Measurements from ENCODE around the gene CEBPA. TPM values are rescaled to one million over a fixed set of nuclear protein-coding genes. Genes with fewer than 3 reads are reported as not detected.

The CEBPA gene
- total RNA-seq, 2 experiments from 2014 or later: 2.1 to 2.5 TPM

DNA sequence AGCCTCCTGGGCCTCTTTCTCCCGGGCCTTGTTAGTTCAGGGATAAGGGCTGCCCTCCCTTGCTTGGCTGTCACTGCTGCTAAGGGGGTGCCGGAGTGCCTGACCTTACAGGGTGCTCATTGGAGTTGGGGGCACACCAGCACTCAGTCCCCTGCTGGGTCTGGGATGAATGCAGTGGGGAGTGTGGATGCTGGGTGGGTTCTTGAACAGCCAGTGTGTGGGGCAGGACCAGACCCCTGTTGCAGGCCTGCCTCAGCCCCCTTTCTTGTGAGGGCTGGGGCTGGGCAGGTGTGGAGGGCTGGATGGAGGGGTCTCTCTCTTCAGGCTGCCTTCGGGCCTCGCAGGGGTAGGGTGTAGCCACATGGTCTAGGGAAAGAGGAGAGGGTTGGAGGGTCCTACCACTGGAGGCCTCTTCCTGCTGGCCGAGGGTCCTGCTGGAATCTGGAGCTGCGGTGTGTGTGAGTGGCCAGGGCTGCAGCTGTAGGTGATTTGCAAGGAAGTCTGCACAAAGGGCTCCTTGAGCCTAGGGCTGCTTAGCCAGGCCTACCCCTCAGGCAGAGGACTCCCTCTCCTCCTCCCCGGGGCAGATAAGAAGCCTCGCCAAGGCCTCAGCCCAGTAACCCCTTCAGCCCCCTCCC lies 3.2 kb downstream of the CEBPA start:
- no peak for TF ChIP-seq EZH2phosphoT487 (IDR thresholded peaks at IDR 0.05; ENCODE audit: borderline replicate concordance, low read depth, low read length)
- TF ChIP-seq, protein P1, sequence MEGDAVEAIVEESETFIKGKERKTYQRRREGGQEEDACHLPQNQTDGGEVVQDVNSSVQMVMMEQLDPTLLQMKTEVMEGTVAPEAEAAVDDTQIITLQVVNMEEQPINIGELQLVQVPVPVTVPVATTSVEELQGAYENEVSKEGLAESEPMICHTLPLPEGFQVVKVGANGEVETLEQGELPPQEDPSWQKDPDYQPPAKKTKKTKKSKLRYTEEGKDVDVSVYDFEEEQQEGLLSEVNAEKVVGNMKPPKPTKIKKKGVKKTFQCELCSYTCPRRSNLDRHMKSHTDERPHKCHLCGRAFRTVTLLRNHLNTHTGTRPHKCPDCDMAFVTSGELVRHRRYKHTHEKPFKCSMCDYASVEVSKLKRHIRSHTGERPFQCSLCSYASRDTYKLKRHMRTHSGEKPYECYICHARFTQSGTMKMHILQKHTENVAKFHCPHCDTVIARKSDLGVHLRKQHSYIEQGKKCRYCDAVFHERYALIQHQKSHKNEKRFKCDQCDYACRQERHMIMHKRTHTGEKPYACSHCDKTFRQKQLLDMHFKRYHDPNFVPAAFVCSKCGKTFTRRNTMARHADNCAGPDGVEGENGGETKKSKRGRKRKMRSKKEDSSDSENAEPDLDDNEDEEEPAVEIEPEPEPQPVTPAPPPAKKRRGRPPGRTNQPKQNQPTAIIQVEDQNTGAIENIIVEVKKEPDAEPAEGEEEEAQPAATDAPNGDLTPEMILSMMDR (conservative IDR thresholded peaks at IDR 0.05; ENCODE audit: low read length): no peak
- Histone ChIP-seq H3K4me3 (ENCODE audit: low read depth, low read length, poor library complexity, severe bottlenecking) (no peak overlapping the region), H3K9me3 (ENCODE audit: low read length) (no peaks in the 10 kb centered on the region), H3K4me2 (ENCODE audit: low read length) (no peak overlapping the region), H4K20me1 (ENCODE audit: insufficient read depth, low read length) (no peaks in the 10 kb centered on the region; the same call in 1 of the 2 replicates), H3K4me1 (ENCODE audit: insufficient read depth, low read length, poor library complexity, severe bottlenecking) (peaks cover 4% of the 10 kb centered on the region), H3K27ac (ENCODE audit: low read depth, low read length, poor library complexity, severe bottlenecking) (no peak overlapping the region), H2AFZ (ENCODE audit: low read length) (no peak overlapping the region), H3K79me2 (ENCODE audit: insufficient read depth, low read depth, low read length) (no peaks in the 10 kb centered on the region), H3K36me3 (ENCODE audit: insufficient read depth, low read length) (no peaks in the 10 kb centered on the region), H3K9me2 (ENCODE audit: insufficient read depth, low read length) (no peaks in the 10 kb centered on the region)
- intact Hi-C loops (cut with micrococcal nuclease; ENCODE audit: unreplicated experiment): no loop called here
- ChIA-PET POLR2A (no interaction called here), CTCF (ENCODE audit: unreplicated experiment) (no interaction called here)
- DNase-seq (ENCODE audit: low spot score): no peak
- BruUV-seq (replicated peaks): no TSS peak

DNA sequence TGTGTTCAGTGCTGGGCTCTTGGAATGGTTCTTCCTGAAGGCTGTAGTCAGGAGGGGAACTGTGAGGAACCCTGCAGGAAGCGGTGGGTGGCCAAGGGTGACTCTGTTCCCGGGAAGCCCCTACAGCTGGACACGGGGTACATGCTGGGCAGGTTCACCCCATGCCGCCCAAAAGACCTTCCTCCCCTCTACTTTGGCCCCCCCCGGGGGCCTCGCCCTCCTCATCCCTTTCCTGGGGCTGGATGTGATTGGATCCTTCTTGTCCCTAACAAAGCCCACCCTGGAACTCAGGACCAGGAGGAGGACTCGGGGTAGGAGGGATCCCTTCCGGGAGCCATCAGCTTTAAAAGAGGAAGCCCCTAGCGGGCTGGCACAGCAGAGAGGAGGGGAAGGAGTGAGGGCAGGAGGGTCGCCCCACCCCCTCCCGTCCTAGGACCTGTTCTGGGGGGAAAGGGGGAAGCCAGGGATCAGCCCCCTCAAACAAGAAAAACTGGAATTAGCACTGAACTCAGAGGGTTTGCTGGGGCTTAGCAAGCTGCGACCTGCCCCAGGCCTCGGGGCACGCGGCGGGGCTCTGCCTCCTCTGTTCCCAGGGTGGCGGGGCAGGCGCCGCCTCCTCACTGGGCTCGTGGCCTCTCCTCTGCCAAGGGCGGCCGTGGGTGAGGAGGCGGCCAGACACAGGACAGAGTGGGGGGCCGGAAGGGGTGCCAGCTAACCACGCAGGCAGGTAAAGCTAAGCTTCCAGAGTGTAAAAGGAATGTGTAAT lies 4.0 kb downstream of the CEBPA start:
- Histone ChIP-seq H3K4me3 (ENCODE audit: low read depth, low read length, poor library complexity, severe bottlenecking) (no peak overlapping the region), H3K36me3 (ENCODE audit: insufficient read depth, low read length) (no peaks in the 10 kb centered on the region), H3K79me2 (ENCODE audit: insufficient read depth, low read depth, low read length) (no peaks in the 10 kb centered on the region), H3K9me3 (ENCODE audit: low read length) (no peaks in the 10 kb centered on the region), H3K4me2 (ENCODE audit: low read length) (no peak overlapping the region), H3K4me1 (ENCODE audit: insufficient read depth, low read length, poor library complexity, severe bottlenecking) (peaks cover 3% of the 10 kb centered on the region), H4K20me1 (ENCODE audit: insufficient read depth, low read length) (no peaks in the 10 kb centered on the region; the same call in 1 of the 2 replicates), H2AFZ (ENCODE audit: low read length) (no peak overlapping the region), H3K9me2 (ENCODE audit: insufficient read depth, low read length) (no peaks in the 10 kb centered on the region), H3K27ac (ENCODE audit: low read depth, low read length, poor library complexity, severe bottlenecking) (no peak overlapping the region)
- TF ChIP-seq EZH2phosphoT487 (IDR thresholded peaks at IDR 0.05; ENCODE audit: borderline replicate concordance, low read depth, low read length): no peak
- POLR2A ChIA-PET: interaction anchor here (0.5 kb wide), 1 partner anchor 1885 kb away, joined by 3 read pairs; no protein-coding TSS in a partner anchor
- no peak for DNase-seq (ENCODE audit: low spot score)
- intact Hi-C loops (cut with micrococcal nuclease; ENCODE audit: unreplicated experiment): no loop called here
- BruUV-seq (replicated peaks): no TSS peak
- CTCF ChIA-PET (ENCODE audit: unreplicated experiment): no interaction called here

DNA sequence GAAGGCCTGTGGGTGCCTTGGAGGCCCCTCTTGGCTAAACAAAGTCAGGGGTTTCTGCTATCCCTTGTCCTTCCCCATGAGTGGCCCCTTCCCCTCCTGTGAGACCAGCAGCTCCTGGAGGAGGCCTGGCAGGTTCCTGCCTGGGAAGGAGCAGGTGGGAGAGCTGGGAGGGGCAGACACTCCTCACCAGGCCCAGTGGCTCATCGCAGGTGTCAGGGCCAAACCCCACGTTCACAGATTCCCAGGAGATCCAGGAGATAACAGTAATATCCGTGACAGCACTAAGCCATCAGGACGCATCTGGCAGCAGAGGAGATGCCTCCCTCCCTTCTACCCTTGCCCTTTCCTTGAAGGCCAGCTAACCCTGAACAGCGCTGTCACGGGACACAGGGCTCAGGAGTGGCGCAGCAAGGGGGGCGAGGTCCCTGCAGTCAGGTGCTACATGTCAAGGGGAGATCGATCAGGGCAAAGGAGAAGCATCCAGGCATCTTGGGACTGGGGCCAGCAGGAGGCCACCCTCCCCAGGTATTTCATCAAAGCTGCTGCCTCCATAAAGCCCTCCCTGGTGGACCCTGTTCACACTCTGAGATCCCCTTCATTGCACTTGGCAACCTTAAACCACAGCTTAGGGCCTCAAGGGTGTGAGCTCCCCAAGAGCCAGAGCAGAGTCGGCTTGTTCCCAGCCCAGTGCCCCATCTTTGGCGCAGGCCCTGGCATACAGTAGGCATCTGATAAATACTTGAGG lies 4.8 kb downstream of the CEBPA start:
- Histone ChIP-seq H3K4me3 (ENCODE audit: low read depth, low read length, poor library complexity, severe bottlenecking) (no peak overlapping the region), H3K9me2 (ENCODE audit: insufficient read depth, low read length) (no peaks in the 10 kb centered on the region), H2AFZ (ENCODE audit: low read length) (no peak overlapping the region), H3K9me3 (ENCODE audit: low read length) (no peaks in the 10 kb centered on the region), H3K4me2 (ENCODE audit: low read length) (no peak overlapping the region), H3K27ac (ENCODE audit: low read depth, low read length, poor library complexity, severe bottlenecking) (no peak overlapping the region), H3K4me1 (ENCODE audit: insufficient read depth, low read length, poor library complexity, severe bottlenecking) (no peaks in the 10 kb centered on the region), H3K36me3 (ENCODE audit: insufficient read depth, low read length) (no peaks in the 10 kb centered on the region), H4K20me1 (ENCODE audit: insufficient read depth, low read length) (no peaks in the 10 kb centered on the region; the same call in 1 of the 2 replicates), H3K79me2 (ENCODE audit: insufficient read depth, low read depth, low read length) (no peaks in the 10 kb centered on the region)
- TF ChIP-seq, protein P1 (conservative IDR thresholded peaks at IDR 0.05; ENCODE audit: low read length): no peak
- TF ChIP-seq EZH2phosphoT487 (IDR thresholded peaks at IDR 0.05; ENCODE audit: borderline replicate concordance, low read depth, low read length): no peak
- intact Hi-C loops (cut with micrococcal nuclease; ENCODE audit: unreplicated experiment): no loop called here
- no TSS peak for BruUV-seq (replicated peaks)
- ChIA-PET POLR2A (interaction anchor here (0.5 kb wide), 1 partner anchor 1886 kb away, joined by 3 read pairs; no protein-coding TSS in a partner anchor), CTCF (ENCODE audit: unreplicated experiment) (no interaction called here)
- no peak for DNase-seq (ENCODE audit: low spot score)

All from OCI-LY7 (cell line).